HG03354 (cell line): ENCODE measurements around the gene ETV6.

ENCODE experiments used
- ATAC-seq: cut with Tn5 transposase; IDR thresholded peaks from one replicate; pipeline ENCODE4 v1.9.1; 2021; ENCODE audit warnings: mild to moderate bottlenecking; ENCODE audit not compliant: unreplicated experiment, poor library complexity, severe bottlenecking

The ETV6 gene

GRCh38 chr12:11752403-11753149 lies 103.1 kb downstream of the ETV6 start:
- no peak for ATAC-seq

- no peak for ATAC-seq
Observed at GRCh38 chr12:11753150-11753499, 103.7 kb downstream of the ETV6 start.

GRCh38 chr12:11753826-11754225 lies 104.4 kb downstream of the ETV6 start:
- ATAC-seq, result no peak

- ATAC-seq, result no peak
Observed at GRCh38 chr12:11754256-11754655, 104.8 kb downstream of the ETV6 start.

GRCh38 chr12:11755302-11755930 lies 105.9 kb downstream of the ETV6 start:
- ATAC-seq, result no peak

- ATAC-seq, result no peak
Observed at GRCh38 chr12:11756022-11756421, 106.5 kb downstream of the ETV6 start.

- ATAC-seq, result no peak
Observed at GRCh38 chr12:11756523-11756922, 107.0 kb downstream of the ETV6 start.

- no peak for ATAC-seq
Observed at GRCh38 chr12:11757095-11757494, 107.6 kb downstream of the ETV6 start.

- ATAC-seq, result no peak
Observed at GRCh38 chr12:11757531-11757930, 108.1 kb downstream of the ETV6 start.

GRCh38 chr12:11758087-11758486 lies 108.6 kb downstream of the ETV6 start:
- ATAC-seq, result no peak

- peak; percentile 54 for ATAC-seq
Observed at GRCh38 chr12:11758510-11759493, 109.3 kb downstream of the ETV6 start.

GRCh38 chr12:11759494-11759878 lies 110.0 kb downstream of the ETV6 start:
- ATAC-seq, result no peak

GRCh38 chr12:11759899-11760298 lies 110.4 kb downstream of the ETV6 start:
- ATAC-seq, result no peak

- ATAC-seq, result peak; percentile 64
Observed at GRCh38 chr12:11761869-11762567, 112.5 kb downstream of the ETV6 start.

- ATAC-seq, result peak; percentile 28
Observed at GRCh38 chr12:11762723-11763326, 113.4 kb downstream of the ETV6 start.

- no peak for ATAC-seq
Observed at GRCh38 chr12:11763760-11764520, 114.5 kb downstream of the ETV6 start.

GRCh38 chr12:11764837-11765236 lies 115.4 kb downstream of the ETV6 start:
- no peak for ATAC-seq

- peak; percentile 35 for ATAC-seq
Observed at GRCh38 chr12:11765421-11765816, 115.9 kb downstream of the ETV6 start.
